GM19438 (cell line): ENCODE measurements around the gene PVALEF.

Experiments
- ATAC-seq: cut with Tn5 transposase; IDR thresholded peaks from one replicate; pipeline ENCODE4 v1.9.1; 2021; ENCODE audit warnings: low read depth; ENCODE audit not compliant: unreplicated experiment

Gene PVALEF

DNA sequence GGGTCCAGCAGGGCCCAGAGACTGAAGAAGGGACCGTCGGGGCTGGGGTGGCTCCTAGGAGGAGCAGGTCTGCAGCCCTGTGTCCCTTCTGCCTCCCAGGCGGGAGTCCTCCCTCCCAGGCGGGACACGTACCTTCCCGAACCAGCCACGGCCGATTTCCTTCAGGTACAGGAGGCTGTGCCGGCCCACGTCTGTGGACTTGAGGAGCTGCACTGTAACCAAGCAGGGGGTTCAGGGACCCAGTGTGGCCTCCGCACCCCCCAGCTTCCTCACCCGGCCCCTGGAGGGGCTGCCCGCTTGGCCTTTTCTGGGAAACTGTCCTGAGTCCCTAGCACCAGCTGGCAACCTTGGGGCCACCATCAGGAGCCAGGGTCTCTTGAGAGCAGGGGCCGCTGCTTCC is 37.0 kb upstream of the PVALEF start:
- ATAC-seq = no peak

DNA sequence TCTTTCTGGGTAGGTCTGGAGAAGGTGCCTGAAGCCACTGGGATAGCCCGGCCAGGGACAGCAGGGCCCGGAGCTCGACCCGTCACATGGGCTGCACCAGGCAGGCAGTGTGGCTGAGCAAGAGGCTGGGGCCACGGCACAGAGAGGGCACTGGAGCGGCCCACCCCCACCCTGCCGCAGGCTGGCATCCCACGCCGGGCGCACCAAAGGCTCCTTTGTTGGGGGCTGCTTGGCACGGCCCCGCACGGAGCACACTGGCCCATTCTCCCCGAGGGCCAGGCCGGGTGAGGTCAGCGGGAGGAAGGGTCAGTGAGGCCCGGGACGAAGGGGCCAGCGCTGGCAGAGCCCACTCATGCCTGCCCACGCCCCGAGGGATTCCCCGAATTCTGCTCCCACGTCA is 36.5 kb upstream of the PVALEF start:
- no peak for ATAC-seq

DNA sequence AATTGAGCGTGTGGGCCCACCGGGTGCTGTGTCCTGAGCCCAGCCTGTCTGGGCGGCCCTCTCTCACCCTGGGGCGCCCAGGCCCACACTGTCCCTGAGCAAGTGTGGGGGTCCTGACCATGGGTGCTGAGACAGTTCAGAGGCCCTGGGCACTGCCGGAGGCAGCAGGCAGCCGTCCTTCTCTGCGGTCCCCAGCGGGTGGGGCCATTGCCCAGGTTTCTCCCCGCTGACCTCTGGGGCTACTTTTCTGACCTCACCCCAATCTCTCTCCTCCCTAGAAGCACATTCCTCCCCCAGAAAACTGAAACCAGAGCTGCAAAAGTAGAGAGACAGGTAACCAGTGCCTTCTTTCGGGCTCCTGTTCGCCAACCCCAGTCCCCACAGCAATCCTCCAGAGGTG is 36.0 kb upstream of the PVALEF start:
- no peak for ATAC-seq

- no peak for ATAC-seq
Observed at GRCh38 chr17:81129711-81130367, 35.5 kb upstream of the PVALEF start.

DNA sequence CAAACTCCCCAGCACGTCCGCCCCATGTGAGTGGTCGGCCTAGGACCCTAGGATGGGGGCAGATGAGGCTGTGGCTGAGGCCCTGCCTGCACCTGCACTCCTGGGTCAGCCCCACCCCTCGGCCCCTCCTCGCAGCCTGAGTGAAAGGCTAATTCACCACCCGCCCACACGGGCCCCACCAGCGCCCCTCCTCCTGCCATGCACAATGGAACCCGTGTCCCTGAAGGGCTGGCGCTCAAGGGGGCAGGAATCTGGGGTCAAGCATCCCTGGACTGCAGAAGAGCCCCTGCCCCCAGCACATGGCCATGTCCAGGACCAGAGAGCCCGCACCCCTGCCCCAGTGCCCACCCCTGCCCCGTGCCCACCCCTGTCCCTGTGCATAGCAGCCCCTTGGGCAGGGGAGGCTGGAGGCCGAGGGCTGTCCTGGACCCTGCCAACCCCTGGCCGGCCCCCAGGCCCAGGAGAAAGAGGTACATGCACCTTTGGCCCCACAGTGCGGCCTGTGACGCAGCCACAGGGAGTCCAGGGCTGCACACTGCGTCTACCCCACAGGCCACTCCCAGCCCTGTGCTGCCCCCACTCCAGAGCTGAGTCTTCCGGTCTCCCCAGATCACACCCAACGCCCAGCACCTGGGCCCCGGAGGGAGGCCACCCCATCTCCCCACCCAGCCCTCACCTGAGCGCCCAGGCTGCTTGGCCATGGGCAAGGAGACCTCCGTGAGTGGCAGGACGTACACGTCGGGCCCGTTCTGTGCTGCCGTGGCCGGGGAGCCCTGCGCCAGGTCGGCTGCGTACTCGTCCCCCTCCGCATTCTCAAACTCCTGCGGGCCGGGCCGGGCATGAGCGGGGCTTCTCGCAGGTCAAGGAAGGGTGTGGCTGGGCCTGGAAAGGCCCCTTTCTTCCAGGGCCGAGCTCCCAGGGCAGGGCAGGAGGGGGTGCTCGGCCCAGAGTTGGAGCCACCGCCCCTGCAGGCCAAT is 34.6 kb upstream of the PVALEF start:
- ATAC-seq = no peak

GRCh38 chr17:81131486-81132196 is 33.7 kb upstream of the PVALEF start:
- ATAC-seq = no peak

DNA sequence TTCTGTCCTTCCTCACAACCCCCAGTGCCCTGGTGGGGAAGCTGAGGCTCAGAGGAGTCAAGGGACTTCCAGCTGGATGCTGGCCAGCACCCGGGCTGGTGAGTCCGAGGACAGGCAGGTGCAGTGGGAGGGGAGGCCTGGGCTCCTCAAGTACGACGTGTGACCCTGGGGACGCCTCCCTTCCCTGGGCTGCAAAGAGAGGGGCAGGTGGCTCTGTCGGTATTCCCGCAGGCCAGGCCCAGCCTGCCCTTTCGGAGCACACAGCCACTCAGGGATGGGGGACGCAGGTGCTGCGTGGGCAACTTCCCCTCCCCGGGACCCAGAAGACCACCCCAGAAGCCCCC is 33.1 kb upstream of the PVALEF start:
- no peak for ATAC-seq

- no peak for ATAC-seq
Observed at GRCh38 chr17:81132770-81133723, 32.3 kb upstream of the PVALEF start.

- ATAC-seq = no peak
Observed at GRCh38 chr17:81134064-81134781, 31.1 kb upstream of the PVALEF start.

GRCh38 chr17:81135505-81136278 is 29.6 kb upstream of the PVALEF start:
- no peak for ATAC-seq

DNA sequence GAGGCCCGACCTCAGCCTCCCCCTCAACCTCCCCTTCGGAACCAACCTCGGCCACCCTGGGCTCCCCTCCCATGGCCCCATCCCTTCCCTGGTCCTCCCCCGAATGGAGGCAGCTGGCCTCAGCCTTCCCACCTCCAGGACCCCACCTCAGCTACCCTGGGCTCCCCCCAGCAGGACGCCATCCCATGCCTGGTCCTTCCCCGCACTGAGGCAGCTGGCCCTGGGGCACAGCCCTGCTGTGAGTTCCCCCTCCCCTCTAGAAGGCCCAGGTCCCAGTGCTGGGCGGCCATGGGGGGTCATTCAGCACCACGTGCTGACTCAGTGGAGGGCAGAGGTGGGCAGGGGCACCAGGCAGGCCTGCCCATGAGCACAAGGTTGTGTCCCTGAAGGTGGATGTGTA is 28.9 kb upstream of the PVALEF start:
- ATAC-seq = no peak

DNA sequence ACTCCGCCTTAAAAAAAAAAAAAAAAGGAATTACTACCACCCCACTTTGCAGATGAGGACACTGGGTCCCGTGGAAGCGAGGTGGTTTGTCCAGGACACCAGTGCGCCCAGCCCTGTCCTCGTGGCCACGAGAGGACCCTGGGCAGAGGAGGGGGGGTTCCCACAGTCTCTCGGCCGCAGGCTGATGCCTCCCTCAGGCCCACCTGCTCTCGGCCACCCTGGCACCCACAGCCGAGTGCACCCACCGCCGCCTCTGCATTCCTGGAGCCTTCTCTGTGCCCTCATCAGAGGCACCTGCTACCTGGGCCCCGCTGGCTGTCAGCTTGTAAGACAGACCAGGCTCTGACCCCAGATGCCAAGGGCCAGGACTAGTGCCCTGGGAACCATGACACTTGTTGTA is 28.1 kb upstream of the PVALEF start:
- no peak for ATAC-seq

DNA sequence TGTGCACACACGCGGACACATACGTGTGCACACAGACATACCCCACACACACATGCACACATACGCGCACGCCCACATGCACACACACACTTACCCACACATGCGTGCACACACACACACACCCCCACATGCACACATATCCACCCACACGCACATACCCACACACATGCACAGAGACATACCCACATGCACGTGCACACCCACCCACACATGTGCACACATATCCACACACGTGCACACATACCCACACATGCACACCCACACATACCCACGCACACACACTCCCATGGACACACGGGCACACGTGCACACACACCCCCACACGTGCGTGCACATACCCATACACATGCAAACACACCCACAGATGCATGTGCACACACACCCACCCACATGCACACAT is 27.2 kb upstream of the PVALEF start:
- no peak for ATAC-seq

DNA sequence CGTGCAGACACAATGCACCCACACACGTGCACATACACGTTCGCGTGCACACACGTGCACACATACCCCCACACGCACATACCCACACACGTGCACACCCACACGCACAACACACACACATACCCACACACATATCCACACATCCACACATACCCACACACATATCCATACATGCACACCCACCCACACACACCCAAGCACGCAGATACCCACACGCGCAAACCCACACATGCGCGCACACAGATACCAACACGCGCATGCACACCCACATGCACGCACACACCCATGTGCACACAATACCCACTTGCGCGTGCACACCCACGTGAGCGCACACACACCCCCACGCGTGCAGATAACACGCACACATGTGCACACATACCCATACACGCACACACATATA is 26.8 kb upstream of the PVALEF start:
- ATAC-seq = no peak

GRCh38 chr17:81139428-81139827 is 25.9 kb upstream of the PVALEF start:
- ATAC-seq = no peak

DNA sequence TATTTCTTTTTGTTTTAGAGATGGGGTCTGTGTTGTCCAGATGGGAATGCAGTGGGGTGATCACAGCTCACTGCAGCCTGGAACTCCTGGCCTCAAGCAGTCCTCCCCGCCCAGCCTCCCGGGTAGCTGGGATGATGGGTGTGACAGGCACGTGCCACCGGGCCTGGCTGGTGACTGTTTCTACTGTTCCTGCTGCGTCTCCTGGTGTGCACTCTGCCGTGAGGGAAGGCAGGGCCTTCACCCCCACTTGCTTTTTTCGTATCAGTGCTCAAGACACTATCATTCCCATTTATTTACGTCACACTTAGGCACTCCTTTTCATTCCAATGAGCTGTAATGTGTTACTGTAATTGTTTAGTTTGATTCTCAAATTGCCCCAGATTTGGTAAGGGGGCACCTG is 25.3 kb upstream of the PVALEF start:
- ATAC-seq = no peak

DNA sequence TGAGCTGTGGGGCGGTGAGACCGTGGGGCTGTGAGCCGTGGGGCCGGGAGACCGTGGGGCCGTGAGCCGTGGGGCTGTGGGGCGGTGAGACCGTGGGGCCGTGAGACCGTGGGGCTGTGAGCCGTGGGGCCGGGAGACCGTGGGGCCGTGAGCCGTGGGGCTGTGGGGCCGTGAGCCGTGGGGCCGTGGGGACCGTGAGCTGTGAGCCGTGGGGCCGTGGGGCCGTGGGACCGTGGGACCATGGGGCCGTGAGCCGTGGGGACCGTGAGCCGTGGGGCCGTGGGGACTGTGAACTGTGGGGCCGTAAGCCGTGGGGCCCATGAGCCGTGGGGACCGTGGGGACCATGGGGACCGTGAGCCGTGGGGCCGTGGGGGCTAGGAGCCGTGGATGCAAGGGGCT is 24.6 kb upstream of the PVALEF start:
- no peak for ATAC-seq

DNA sequence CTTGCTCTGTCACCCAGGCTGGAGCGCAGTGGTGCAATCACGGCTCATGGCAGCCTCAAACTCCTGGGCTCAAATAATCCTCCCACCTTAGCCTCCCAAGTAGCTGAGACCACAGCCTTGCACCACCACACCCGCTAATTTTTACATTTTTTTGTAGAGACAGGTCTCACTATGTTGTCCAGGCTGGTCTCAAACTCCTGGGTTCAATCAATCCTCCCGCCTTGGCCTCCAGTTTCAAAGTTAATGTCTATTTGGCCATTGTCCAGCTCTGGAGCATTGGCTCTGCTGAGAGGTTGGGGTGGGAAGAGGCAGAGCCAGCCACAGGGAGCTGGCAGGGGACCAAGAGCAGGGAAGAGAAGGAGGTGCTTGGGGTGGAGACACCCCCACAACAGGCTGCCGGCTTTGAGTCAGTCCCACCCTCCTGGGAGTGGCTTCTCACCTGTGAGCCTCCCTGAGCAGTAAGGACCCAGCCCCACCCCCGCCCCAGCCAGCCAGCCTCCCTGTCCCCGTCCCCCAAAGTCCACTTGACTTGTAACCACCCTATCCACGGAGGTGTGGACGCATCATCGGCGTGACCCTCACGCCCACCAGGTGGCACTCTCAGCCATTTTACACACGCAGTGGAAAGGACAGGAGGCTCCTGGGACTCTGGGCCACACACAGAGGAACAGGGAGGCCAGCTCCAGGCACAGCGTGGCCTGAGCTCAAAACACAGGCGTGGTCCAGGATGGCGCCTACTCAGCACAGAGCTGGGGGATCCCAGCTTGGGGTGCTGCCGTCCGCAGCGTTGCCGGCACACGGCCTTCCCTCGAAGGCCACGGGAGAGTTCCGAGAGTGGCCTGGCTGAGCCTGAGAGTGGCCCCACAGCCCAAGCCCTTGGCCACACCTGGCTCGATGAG is 22.8 kb upstream of the PVALEF start:
- ATAC-seq = no peak
